ENCODE measurements around the gene LRRC8D. TPM values are rescaled to one million over a fixed set of nuclear protein-coding genes. Genes with fewer than 3 reads are reported as not detected.

Gene LRRC8D
- total and polyA plus RNA-seq, 9 of the 15 experiments (the other 6 are each of a cell fraction or from before 2014, with no cell fraction given) = 3.4 to 53.9 (median 15.9) TPM

GRCh38 chr1:89823679-89824292 lies 3.0 kb downstream of the LRRC8D start (continued):
- TF ChIP-seq THAP7 (CRISPR knock-in tag; IDR thresholded peaks at IDR 0.05) (no peak), TEAD2 (tag; IDR thresholded peaks at IDR 0.05) (no peak), HEY1 (CRISPR knock-in tag; IDR thresholded peaks at IDR 0.05; ENCODE audit: borderline replicate concordance) (no peak), SMARCB1 (IDR thresholded peaks at IDR 0.05; ENCODE audit: insufficient read length, low read depth) (no peak), TBP (optimal IDR thresholded peaks at IDR 0.05; ENCODE audit: low read depth, low read length) (peak; percentile 14), ZKSCAN1 (IDR thresholded peaks at IDR 0.05; ENCODE audit: low read depth, low read length) (peak; percentile 96), EHMT2 (IDR thresholded peaks at IDR 0.05) (no peak), E2F3 (CRISPR knock-in tag; IDR thresholded peaks at IDR 0.05) (no peak), ATF1 (CRISPR knock-in tag; IDR thresholded peaks at IDR 0.05) (no peak), ATF1 (tag; IDR thresholded peaks at IDR 0.05) (no peak), ARNT (IDR thresholded peaks at IDR 0.05) (peak in 1 of 2 experiments; percentile 52; a peak in 3 of 4 replicates), ELF4 (CRISPR knock-in tag; IDR thresholded peaks at IDR 0.05) (peak; percentile 33; the same call in 1 of the 2 replicates), STAG1 (CRISPR knock-in tag; IDR thresholded peaks at IDR 0.05; ENCODE audit: borderline replicate concordance) (no peak), BDP1 (IDR thresholded peaks at IDR 0.05; ENCODE audit: insufficient read depth, insufficient read length) (no peak), CBFA2T2 (conservative IDR thresholded peaks at IDR 0.05) (peak; percentile 95), CCNT2 (IDR thresholded peaks at IDR 0.05; ENCODE audit: borderline replicate concordance, extremely low read depth, insufficient read length, low read depth, low read length) (no peak), DIDO1 (tag; IDR thresholded peaks at IDR 0.05; ENCODE audit: low read depth) (no peak), DACH1 (IDR thresholded peaks at IDR 0.05; ENCODE audit: partially characterized antibody) (no peak), ZNF695 (CRISPR knock-in tag; IDR thresholded peaks at IDR 0.05) (no peak), BRF2 (IDR thresholded peaks at IDR 0.05; ENCODE audit: borderline replicate concordance, insufficient read depth, insufficient read length) (no peak), NCOA4 (IDR thresholded peaks at IDR 0.05; ENCODE audit: partially characterized antibody) (no peak), RBM25 (IDR thresholded peaks at IDR 0.05; ENCODE audit: low read depth, low read length, severe bottlenecking) (no peak), SIRT6 (IDR thresholded peaks at IDR 0.05; ENCODE audit: low read depth, low read length) (no peak), BMI1 (IDR thresholded peaks at IDR 0.05; ENCODE audit: low read length) (no peak), MAZ (CRISPR knock-in tag; conservative IDR thresholded peaks at IDR 0.05 in 1 of 2, IDR thresholded peaks at IDR 0.05 in 1 of 2) (peak in 1 of 2 experiments; percentile 46; a peak in 1 of 4 replicates)
- TF ChIP-seq, protein P1, sequence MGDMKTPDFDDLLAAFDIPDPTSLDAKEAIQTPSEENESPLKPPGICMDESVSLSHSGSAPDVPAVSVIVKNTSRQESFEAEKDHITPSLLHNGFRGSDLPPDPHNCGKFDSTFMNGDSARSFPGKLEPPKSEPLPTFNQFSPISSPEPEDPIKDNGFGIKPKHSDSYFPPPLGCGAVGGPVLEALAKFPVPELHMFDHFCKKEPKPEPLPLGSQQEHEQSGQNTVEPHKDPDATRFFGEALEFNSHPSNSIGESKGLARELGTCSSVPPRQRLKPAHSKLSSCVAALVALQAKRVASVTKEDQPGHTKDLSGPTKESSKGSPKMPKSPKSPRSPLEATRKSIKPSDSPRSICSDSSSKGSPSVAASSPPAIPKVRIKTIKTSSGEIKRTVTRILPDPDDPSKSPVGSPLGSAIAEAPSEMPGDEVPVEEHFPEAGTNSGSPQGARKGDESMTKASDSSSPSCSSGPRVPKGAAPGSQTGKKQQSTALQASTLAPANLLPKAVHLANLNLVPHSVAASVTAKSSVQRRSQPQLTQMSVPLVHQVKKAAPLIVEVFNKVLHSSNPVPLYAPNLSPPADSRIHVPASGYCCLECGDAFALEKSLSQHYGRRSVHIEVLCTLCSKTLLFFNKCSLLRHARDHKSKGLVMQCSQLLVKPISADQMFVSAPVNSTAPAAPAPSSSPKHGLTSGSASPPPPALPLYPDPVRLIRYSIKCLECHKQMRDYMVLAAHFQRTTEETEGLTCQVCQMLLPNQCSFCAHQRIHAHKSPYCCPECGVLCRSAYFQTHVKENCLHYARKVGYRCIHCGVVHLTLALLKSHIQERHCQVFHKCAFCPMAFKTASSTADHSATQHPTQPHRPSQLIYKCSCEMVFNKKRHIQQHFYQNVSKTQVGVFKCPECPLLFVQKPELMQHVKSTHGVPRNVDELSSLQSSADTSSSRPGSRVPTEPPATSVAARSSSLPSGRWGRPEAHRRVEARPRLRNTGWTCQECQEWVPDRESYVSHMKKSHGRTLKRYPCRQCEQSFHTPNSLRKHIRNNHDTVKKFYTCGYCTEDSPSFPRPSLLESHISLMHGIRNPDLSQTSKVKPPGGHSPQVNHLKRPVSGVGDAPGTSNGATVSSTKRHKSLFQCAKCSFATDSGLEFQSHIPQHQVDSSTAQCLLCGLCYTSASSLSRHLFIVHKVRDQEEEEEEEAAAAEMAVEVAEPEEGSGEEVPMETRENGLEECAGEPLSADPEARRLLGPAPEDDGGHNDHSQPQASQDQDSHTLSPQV (IDR thresholded peaks at IDR 0.05) = peak; percentile 69; the same call in 1 of the 2 replicates
